OCI-LY7 (cell line): ENCODE measurements around the gene RAB6A.

Experiments used
- EZH2phosphoT487 ChIP-seq: fragments of 200-600 bp; sonication (generic); IDR thresholded peaks from 2 replicates; pipeline ENCODE4 v1.6.1; 2018; ENCODE audit warnings: low read depth, borderline replicate concordance, mild to moderate bottlenecking, mixed run types, antibody characterized with exemption, low read length, moderate library complexity, mixed read lengths
- TF ChIP-seq, protein P1 (sequence below): fragments of 200-600 bp; sonication (generic); conservative IDR thresholded peaks from 2 replicates; pipeline ENCODE4 v1.5.1; 2014; ENCODE audit warnings: mild to moderate bottlenecking, antibody characterized with exemption, low read length, moderate library complexity, mixed read lengths

DNA sequence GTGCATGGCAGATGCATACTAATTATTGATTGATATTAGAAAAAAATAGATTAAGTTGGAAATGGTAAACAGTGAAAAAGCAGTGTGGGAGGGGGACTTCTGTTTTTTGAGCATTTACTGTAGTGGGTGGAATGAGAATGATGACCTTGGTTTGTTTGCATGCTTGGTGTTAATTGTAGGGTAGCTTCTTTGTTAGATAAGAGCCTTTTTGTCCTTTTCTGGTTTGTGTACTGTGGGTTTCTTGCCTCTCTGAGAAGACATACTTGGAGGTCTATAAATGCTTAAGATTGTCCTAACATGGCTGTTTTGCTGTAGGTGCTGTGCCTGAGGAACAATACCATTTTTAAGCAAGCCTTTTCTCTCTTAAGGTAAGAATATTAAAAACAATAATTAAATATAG, 43.8 kb upstream of the RAB6A start:
- TF ChIP-seq, protein P1, sequence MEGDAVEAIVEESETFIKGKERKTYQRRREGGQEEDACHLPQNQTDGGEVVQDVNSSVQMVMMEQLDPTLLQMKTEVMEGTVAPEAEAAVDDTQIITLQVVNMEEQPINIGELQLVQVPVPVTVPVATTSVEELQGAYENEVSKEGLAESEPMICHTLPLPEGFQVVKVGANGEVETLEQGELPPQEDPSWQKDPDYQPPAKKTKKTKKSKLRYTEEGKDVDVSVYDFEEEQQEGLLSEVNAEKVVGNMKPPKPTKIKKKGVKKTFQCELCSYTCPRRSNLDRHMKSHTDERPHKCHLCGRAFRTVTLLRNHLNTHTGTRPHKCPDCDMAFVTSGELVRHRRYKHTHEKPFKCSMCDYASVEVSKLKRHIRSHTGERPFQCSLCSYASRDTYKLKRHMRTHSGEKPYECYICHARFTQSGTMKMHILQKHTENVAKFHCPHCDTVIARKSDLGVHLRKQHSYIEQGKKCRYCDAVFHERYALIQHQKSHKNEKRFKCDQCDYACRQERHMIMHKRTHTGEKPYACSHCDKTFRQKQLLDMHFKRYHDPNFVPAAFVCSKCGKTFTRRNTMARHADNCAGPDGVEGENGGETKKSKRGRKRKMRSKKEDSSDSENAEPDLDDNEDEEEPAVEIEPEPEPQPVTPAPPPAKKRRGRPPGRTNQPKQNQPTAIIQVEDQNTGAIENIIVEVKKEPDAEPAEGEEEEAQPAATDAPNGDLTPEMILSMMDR, result no peak
- TF ChIP-seq EZH2phosphoT487, result no peak
